Retinal pigment epithelial cell (primary cell): ENCODE data around the gene GLS.

ENCODE experiments used
- DNase-seq: peaks from one replicate; pipeline ENCODE4 v3.0.0-alpha.2; 2010; ENCODE audit warnings: low read depth
- H3K4me3 ChIP-seq: 2 replicates; pipeline ENCODE4 v1.5.1; 2011; ENCODE audit warnings: mild to moderate bottlenecking, low read length, control low read depth, moderate library complexity
- CTCF ChIP-seq: conservative IDR thresholded peaks from 2 replicates; pipeline ENCODE4 v1.5.1; 2011; ENCODE audit warnings: low read depth, low read length, control low read depth, inconsistent platforms

The GLS gene

DNA sequence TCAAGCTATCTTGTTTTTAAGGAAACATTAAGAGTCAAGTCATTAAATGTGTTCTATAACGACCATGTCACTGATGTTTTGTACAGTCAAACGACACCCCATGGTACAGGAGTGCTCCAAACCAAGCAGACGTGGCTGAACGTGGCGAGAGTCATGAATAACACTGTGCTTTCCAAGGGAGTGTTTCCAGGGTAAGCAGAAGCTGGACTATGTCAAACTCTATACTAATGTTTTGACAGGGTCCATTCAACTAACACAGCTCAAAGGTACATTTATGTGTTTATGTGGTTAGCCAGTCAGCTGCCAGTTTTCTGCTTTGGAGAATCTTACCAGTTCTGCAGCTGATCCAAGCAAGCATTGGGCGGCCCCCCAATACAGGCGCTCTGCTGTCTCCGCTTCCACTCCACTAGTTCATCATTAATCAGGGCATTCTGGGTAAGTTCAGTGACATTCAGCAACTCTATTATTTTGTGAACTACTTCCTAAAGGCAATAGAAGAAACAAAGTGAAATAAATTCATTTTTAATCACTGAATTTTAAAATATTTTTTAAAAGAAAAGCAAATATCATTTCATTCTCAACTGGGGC is 117.0 kb downstream of the GLS start:
- no peak overlapping the region for H3K4me3 ChIP-seq
- DNase-seq = no peak
- TF ChIP-seq CTCF = no peak

DNA sequence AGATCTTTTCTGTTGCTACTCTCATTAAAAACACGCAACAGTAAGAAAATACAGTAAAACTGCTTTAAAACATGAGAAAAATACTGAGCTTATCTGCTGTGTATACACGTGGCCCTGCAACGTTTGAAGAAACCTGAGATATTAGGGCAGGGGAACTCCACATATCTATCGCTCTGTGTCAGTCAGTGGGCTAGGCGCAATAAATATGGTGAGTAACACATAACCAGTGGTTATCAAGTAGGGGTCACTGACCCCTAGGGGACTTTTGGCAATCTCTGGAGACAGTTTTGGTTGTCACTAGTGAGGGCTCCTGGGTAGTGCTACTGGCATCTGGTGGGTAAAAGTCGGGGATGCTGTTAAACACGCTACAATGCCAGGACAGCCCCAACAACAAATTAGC is 118.4 kb downstream of the GLS start:
- no peak overlapping the region for H3K4me3 ChIP-seq
- DNase-seq = no peak
- no peak for TF ChIP-seq CTCF

GRCh38 chr2:190999949-191000665 is 119.5 kb downstream of the GLS start:
- DNase-seq = no peak
- H3K4me3 ChIP-seq = no peak overlapping the region
- no peak for TF ChIP-seq CTCF

GRCh38 chr2:191001032-191001431 is 120.4 kb downstream of the GLS start:
- H3K4me3 ChIP-seq = no peak overlapping the region
- no peak for DNase-seq
- no peak for TF ChIP-seq CTCF

DNA sequence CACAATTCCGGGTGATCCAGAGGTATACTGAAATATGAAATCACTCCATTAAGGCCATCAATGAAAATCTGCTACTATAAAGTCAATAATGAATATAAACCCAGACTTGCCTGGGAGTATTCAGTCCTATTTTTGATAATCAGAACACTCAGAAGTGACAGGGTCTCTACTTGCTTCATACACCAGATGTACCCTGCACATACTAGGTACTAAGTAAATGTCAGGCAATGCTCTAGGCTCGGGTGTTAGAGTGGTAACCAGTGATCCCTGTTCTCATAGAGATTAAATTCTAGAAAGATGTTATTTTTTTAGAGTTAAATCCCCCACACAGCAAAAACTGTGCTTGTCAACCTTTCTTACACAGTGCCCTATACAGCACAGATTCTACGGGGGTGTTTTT is 121.0 kb downstream of the GLS start:
- TF ChIP-seq CTCF = no peak
- no peak for DNase-seq
- no peak overlapping the region for H3K4me3 ChIP-seq

DNA sequence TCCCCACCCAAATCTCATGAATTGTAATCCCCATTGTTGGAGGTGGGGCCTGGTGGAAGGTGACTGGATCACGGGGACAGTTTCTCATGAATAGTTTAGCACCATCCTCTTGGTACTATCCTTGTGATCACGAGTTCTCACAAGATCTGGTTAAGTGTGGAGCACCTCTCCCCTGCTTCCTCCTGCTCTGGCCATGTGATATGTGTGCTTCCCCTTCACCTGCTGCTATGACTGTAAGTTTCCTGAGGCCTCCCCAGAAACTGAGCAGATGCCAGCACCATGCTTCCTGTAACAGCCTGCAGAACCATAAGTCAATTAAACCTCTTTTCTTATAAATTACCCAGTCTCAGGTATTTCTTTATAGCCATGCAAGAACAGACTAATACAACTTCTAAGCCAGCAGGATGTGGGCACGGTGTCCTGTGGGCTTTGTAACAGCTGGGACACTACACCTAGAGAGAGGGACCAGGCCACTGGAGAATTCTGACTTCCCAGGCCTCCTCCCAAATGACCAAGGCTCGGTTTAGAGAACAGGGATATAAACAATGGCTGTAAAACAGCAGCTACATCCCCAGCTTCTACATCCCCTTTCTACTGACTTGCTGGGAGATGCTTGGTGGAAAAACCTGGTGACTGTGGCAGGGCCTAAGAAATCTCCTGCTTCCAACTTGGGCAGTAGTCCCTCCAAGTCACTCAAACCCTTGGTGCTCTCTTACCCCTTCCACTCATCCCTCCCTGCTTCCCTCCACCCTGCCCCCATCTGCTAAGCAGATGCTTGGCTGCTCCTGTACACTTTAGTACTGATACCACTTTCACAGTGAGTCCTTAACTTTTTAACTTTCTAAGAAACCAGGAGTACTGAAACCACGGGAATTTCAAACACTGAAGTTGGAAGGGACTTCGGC is 123.0 kb downstream of the GLS start:
- no peak for DNase-seq
- no peak overlapping the region for H3K4me3 ChIP-seq
- TF ChIP-seq CTCF = no peak
